ENCODE measurements around the gene COLQ.

DNA sequence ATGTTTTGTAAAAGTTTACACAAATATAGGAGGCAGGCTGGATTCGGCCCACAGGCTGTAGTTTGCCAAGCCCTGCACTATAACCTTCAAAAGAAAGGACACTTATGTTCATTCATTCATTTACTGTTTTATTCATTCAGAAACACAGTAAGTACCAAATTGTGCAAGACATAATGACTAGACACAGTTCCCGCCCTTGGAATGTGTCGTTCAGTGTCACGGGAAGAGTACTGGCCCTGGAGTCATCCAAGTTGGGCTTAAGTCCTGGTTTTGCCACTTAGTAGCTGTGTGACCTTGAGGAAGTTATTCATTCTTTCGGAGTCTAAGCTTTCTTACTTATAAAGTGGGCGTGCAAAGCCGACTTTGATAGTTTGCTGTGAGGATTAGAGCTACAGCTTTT is 22.0 kb downstream of the COLQ start:
- TF ChIP-seq REST (IDR thresholded peaks at IDR 0.05; ENCODE audit: insufficient read depth in 1 of 2, low read depth in 2 of 2, low read length in 1 of 2), result no peak
- TF ChIP-seq POLR2AphosphoS5 (IDR thresholded peaks at IDR 0.05; ENCODE audit: low read depth, low read length), result no peak
- TF ChIP-seq CTCF (IDR thresholded peaks at IDR 0.05), result no peak
- TF ChIP-seq SIN3A (IDR thresholded peaks at IDR 0.05; ENCODE audit: borderline replicate concordance, insufficient read depth, low read depth, low read length), result no peak
